IPS-NIHi11 (cell line): ENCODE measurements around the gene DCDC2.
"Not testable (repeated sequence)": the region's sequence is repeated elsewhere in the genome, so short reads cannot be mapped to it uniquely, and the experiment has no call there.

Experiments used
- DNase-seq: peaks from one replicate; pipeline ENCODE4 v3.0.0; 2012; ENCODE audit warnings: mixed read lengths, low spot score

The DCDC2 gene

DNA sequence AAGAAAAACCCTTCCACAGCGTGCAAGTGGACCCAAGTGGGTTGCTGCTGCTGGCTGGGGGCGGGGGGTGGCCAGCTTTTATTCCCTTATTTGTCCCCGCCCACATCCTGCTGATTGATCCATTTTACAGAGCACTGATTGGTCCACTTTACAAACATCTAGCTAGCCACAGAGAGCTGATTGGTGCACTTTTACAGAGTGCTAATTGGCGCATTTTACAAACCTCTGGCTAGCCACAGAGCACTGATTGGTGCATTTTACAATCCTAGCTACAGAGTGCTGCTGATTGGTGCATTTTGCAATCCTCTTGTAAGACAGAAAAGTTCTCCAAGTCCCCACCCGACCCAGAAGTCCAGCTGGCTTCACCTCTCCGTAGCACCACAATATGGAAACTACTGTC is 99.6 kb downstream of the DCDC2 start:
- DNase-seq, result not testable (repeated sequence)

DNA sequence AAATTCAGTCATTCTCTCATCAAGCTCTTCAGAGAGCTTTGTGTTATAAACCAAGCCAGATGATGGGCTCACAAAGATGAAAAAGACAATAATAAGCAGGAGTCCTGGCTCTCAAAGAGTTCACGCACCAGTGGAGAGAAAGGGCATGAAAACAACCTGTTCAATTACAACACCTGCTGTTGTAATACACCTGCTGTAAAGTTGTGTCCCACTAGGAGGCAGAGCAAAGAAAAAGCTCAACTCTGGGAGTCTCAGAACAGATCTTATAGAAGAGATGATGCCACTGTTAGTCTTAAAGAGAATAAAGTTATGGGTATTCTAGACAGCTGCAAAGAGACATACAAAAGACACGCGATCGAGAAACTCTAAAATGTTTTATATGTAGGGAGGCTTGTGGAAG is 100.6 kb downstream of the DCDC2 start:
- peak; percentile 34 for DNase-seq

DNA sequence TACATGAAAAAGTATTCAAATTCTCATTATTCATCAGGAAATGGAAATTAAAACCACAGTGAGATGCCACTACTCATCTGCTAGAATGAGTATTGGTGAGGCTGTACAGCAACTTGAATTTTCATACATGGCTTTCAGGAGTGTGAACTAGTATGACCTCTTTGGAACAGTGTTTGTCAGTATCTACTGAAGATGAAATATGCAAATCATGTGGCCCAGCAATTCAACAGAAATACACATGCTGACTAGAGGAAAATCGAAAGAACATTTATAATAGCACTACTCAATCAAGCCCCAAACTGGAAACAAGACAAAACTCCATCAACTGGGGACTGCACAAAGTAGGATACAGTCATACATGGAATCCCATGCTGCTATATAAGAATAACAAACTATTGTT is 102.2 kb downstream of the DCDC2 start:
- DNase-seq, result no peak

DNA sequence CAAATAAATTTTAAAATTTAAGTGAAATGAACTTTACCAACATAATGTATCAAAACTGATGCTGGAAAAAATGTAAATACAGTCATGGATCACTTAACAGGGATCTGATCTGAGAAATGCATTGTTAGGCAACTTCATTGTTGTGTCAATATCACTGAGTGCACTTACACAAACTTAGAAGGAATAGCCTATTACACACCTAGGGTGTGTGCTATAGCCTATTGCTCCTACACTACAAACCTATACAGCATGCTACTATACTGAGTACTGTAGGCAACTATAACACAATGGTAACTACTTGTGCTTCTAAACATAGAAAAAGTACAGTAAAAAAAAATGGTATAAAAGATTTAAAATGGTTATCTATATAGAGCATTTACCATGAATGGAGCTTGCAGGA is 104.5 kb downstream of the DCDC2 start:
- no peak for DNase-seq

DNA sequence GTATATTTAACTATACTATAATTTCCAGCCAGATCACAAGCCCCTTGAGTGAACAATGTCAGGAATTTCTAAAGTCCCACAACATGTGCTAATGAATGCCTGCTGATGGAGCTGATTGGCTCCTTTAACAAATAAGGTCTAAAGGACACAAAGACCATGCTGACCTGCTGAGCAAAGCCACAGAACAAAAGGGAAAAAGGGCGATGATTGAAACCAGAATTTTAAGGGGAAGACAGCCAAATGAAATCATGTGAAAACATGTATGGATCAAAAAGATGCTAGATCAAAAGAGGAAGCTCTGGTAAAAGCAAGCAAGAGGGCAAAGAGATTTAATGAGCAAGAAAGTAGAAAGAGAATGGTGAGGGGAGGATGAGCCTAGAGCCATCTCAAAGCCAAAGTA is 105.6 kb downstream of the DCDC2 start:
- DNase-seq, result peak; percentile 37

DNA sequence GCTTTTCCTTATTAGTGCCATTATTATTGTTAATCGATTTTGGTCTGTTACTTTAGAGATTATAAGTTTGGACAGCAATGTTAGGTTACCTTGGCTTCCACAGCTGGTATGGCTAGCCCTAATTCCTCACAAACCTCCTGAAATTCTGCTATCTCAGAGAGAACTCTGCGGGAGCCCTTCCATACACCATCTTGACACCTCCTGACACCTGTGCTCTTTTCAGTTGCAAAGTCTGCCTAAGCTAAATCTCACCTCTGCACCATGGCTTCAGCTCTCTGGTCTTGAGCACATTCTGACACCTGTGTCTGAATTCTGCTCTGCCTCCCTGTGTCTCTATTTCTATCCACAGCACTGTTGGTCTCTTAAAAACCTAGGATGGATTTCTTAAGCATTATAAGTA is 106.5 kb downstream of the DCDC2 start:
- DNase-seq, result no peak

DNA sequence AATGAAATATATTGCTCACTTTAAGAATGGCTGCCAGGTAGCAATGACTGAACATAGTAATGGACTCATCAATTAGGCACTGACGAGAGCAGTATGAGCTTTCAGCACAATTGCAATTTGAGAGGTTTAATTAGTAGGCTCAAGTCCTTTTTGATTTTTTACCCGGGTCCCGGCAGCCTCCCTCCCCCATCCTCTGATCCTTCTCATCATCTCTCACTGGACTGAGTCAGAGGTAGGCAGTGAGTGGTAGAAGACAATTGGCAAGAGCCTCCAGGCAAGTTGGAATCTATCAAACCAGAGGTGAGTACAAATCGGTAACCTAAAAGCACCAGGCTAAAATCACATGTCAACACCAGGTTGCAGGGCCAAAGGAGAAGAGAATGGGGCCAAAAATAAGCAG is 107.9 kb downstream of the DCDC2 start:
- DNase-seq, result no peak

DNA sequence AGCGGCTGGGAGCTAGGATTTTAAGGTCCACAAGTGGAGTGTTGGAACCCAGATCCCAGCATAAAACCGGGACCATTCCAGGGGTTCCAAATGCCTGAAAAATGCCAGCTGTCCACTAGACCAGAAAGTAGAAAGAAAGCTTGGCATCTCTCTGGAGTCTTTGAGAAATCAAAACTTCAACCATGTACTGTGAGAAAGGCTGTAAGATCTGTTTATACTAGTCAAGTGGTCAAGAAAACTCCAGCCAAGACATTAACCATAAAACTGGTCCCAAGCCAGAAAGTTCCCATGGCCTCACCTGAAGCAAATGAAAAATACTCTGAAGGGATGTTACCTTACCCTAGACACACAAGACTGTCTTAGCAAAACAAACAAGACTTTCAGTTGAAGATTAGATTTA is 112.6 kb downstream of the DCDC2 start:
- DNase-seq, result no peak

DNA sequence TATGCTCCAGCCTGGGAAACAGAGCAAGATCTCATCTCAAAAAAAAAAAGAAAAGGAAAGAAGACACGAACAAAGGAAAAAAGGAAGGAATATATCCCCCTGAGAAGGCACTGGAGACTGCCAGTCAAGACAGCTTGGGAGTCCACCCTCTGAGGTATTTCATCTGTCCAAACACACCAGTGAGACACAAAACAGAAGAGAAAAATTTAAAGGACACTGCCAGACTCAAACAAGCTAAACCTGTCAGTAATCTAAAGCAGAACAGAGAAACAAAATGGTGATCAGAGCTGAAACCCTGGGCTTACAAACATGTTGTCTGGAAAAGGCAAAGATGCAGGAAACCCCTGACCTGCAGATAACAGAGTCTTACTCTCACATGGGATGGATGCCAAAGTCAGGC is 114.9 kb downstream of the DCDC2 start:
- DNase-seq, result no peak

DNA sequence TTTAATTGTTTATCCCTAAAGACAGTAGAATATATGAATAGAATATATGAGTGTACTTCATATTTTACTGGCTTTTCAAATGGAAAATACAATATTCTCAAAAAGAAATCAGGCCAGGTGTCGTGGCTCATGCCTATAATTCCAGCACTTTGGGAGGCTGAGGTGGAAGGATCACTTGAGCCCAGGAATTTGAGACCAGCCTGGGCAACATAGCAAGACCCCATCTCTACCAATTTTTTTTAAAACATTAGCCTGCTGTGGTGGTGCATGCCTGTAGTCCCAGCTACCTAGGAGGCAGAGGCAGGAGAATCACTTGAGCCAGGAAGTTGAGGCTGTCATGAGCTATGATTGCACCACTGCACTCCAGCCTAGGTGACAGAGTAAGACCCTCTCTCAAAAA is 116.1 kb downstream of the DCDC2 start:
- DNase-seq, result not testable (repeated sequence)

DNA sequence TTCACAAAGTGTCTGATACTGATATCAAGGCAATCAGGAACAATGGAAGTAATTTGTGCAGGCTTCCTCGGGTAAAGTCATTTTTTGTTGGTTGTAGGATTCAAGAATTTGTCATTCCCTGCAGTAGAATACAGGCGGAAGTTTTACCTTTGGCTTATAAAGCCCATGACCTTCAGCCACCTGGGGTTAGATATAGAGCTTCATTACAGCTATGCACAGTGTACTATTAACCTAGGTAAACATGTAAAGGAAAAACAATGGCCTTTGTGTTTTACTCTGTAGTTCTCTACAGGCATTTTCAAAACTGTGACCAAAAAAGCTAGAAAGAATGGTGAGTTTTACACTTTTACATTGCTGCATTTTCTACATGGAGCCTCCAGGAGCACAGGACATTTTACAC is 116.9 kb downstream of the DCDC2 start:
- DNase-seq, result no peak

DNA sequence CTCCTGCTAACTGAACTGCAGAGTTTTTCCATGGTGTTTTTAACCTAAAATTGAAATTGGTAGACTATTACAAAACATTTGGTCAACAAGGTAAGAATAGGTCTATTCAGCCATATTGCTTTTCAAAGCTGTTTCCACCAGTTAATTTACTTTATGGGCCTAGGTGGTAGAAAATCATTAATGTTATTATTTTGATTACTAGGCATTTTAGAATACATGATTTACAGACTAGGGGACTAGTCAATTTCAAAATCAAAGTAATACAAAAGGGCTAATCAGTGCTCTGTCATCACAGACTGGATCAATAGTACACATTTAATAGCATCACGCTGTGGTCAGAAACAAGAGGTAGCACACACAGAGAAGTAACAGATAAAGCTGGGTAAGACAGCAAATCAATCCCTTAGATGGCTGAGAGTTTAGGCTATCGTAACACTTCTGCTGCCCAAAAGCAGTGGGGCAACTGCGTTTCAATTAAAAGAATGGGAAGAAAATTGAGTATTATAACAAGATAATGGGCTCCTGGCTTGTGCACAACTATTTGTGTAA is 117.4 kb downstream of the DCDC2 start:
- DNase-seq, result no peak

DNA sequence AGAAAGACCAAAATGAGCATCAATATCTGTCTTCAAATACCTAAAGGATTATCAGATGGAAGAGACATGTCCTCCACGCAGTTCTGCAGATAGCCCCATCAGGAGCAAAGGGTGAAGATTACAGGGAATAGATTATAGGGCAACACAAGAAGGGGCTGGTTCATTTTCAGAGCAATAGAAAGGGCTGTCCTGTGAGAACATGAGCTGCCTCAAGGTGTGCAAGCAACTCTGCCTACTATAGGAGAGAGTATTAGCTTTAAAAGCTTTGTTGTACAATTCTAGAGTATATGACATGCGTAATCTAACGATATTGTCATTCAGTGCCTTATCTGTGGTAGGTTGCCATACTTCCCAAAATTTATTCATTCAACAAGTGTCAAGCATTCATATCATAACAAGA is 119.2 kb downstream of the DCDC2 start:
- DNase-seq, result no peak

DNA sequence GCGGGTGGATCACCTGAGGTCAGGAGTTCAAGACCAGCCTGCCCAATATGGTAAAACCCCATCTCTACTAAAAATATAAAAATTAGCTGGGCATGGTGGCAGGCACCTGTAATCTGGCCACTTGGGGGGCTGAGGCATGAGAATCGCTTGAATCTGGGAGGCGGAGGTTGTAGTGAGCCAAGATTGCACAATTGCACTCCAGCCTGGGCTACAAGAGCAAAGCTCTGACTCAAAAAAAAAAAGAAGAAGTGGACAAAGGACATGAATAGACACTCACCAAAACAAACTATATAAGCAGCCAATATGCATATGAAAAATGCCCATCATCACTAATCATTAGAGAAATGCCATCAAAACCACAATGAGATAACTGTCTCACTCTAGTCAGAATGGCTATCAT is 121.1 kb downstream of the DCDC2 start:
- not testable (repeated sequence) for DNase-seq

DNA sequence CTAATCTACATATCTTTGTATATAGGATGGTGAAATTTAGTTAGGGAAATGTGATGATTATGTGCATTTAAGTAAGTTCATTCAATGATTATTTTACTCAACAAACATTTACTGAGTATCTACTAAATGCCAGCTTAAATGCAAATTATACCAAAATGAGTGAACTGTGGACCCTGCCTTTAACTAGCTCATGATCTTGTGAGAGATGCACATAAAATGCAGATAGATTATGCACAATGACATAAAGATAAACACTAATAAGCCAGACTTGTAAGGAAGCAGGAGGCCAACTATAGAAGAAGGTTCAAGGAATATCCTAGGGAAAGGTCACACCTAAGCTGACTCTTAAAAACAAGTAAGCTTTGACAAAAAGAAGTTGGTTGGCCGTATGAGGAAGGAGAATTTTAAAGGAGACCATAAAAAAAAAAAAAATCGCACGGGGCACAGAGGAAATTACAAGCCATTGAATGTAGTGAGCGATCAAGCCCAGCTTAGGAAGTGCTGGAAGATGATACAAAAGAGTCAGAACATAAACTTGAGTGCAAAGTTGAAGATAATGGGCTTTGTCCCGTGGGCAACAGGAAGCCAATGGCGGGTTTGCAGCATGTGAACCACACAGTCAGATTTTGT is 123.9 kb downstream of the DCDC2 start:
- no peak for DNase-seq

DNA sequence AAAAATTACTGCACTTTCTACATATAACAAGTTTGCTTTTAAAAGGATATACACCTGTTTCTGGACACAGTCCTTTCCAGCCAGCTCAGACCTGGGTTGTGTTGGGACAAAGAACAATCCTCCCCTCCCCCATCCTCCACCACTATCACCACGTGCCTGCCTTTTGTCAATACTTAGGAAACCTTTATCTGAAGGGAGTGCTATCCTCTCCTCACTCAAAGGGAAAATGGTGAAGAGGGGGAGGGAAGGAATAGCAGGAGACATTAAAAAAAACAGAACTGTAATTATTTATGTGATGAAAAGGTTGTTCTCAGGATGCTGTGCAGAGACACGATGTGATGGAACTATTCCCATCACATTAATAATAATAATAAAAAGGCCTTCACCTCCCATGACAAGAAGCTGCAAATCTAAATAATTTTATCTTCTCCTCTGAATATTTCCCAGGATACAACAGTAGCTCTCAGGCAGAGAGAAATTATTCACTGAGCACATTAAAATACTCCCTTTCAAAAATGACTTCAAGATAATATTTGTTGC is 126.4 kb downstream of the DCDC2 start:
- DNase-seq, result no peak

DNA sequence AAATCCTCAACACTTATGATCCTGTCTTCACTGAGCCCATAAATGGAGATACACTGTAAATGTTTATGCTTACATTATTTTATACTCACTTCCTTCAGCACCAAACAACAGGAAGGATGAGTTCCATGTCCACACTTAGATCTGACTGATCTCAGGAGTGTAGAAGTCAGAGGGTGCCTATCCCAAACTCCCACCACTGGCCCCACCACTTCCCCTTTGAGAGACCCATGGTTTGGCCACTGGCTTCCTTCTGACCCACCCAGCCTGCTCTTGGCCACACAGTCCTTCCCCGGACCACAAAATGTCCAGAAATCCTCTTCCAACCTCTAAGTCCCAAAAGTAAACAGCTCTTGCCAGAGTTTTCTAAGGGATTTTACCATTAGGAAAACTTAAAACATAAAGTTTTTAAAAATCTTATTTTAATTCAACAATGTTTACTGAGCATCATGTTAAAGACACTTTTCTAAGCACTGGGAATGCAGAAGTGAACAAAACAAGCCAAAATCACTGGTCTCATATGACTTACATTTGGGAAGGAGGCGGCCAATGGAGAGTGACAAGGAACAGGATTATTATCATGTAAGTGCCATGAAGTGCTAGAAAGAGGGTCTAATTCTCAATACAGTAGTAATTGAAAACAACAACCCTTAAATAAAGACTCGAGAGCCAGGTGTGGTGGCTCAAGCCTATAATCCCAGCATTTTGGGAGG is 128.0 kb downstream of the DCDC2 start:
- DNase-seq, result no peak

DNA sequence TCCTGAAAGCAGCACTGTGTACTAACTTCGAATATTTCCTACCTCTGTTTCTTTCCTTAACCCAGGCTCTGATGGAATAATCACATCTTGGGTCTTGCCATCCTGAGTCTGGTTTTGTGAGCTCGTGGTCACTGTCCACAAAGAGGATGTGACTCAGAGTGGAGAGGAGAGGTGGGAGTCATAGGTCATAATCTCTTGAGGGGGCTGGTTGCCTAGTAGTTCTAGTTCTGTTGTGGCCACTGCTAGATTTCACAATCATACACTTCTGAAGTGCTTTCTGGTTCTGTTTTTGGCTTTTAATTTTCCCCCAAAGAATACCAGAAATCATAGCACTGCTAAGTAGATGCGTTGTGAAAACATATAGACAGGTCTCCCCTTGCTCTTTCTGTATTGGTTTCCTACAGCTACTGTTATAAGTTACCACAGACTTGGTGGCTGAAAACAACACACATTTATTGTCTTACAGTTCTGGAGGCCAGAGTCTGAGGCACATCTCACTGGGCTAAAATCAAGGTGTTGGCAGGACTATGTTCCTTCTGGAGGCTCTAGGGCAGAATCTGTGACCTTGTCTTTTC is 129.1 kb downstream of the DCDC2 start:
- DNase-seq, result no peak

DNA sequence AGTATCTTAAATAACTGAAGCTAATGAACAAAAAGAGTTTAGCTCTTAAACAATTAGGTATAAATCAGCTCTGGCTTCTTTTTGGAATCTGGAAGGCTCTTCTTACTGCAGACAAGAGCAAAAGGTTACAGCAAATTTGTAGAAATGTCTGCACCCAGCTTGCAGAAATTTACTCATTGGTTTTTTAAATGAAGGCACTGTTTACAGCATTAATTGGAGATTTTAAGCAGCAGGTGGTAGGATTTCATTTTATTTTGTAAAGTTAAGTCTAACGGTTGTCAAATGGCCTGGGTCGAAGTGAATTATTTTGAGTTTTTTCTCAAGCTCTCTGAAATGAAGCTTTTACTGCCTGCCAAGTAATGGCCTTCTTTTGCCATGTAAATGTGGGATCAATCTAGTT is 129.7 kb downstream of the DCDC2 start:
- no peak for DNase-seq

DNA sequence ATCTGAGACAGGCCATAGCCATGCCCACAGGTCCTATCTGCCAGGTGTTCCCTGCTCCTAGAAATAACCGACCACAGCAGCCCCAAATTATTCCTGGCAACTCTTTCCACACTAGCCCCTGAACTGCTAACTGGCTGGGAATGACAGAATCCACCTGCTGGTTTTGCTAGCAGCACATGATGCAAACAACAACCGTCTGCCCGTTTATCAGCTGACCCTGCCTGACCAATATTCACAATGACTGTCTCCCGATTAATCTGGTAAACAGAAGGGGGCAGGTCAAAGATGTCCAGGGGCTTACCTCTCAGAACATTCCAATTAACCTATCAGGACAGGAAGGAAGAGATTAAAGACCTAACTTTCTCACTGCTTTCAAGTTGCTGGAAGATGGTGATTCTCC is 130.3 kb downstream of the DCDC2 start:
- no peak for DNase-seq

DNA sequence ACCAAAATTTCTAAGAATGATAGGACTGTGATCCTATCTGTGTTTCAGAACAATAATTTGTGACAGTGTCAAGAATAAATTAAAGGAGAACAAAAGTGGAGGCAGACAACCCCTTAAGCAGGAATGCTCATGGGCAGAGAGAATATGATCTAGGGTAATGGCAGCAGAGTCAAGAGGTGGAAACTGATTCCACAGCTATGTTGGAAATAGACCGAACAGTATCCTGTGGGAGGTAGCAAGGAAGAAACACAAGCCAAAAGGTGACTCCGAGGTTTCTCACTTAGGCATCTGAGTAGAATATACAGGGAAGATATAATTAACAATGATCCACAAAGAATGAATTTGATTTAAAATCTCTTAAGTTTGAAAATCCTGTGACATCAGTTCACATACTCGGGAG is 131.3 kb downstream of the DCDC2 start:
- DNase-seq, result no peak

DNA sequence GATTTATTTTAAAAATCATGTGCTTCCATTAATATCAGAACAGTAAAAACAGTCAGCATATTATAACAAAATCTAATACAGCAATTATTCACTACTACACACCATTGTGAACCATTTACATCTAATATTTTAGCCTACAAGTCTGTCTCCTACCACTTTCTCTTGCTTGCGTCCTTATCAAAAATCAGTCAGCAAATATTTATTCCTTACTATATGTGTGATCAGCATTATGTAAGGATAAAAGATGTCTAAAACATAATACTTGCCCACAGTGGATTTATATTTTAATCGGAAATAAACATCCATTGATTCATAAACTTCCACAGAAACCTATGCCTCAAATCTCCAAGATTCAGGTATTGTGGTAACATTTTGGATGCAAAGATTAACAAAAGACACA is 132.0 kb downstream of the DCDC2 start:
- no peak for DNase-seq
